ENCODE results near the gene MS4A6A.
"Not testable (repeated sequence)": the region's sequence is repeated elsewhere in the genome, so short reads cannot be mapped to it uniquely, and the experiment has no call there.

Gene MS4A6A

DNA sequence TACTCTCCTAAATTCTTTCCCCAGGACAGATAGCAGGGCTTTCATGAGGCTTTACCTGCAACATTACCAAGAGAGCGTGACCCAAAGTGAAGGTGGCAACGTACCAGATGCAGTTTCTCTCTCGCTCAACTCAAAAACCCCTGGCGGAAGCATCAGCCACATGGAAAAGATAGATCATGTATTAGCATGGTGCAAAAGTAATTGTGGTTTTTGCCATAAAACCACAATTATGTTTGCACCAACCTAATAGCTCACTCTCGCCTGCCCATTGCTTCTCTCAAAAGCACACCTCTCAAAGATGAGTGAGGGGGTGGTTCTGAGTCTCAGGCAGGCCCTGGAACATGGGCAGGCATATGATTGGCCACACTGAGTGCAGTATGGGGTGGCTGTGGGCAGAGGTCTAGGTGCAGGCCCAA is 7.0 kb downstream of the MS4A6A start:
- no peak for DNase-seq

DNA sequence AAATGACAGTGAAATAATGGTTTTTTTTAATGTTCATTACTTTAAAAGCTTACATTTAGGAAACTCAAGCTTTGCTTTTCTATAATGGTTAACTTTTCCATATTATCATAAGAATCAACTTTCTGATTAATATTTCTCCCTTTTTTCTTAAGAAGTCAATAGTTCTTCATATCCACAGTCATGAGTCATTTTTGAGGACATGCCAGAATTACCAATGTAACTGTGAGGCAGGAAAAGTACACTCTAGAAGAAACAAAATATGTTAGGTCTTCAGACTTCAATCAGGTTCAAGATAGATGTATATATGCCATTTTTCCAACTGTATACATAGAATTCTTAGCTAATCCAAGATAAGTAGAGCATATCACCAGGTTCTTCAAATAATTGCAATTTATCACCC is 10.9 kb downstream of the MS4A6A start:
- no peak for DNase-seq

DNA sequence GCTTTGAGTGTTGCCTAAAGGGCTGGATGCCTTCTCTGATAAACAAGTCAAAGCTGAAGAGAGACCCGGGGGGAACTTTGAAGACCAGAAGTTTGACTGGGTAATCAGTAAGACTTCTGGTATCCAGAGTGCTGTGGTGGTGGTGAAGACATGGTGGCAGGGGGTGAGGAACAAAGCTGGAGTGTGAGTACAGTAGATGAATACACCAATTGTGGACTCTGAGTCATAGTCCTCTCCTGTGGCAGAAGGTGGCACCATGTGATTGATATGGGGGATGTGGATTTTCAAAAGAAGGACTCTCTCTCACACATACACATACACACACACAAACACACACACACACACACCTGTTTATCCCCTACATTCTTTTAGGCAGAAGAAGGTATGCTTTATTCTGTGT is 12.3 kb downstream of the MS4A6A start:
- DNase-seq: no peak

DNA sequence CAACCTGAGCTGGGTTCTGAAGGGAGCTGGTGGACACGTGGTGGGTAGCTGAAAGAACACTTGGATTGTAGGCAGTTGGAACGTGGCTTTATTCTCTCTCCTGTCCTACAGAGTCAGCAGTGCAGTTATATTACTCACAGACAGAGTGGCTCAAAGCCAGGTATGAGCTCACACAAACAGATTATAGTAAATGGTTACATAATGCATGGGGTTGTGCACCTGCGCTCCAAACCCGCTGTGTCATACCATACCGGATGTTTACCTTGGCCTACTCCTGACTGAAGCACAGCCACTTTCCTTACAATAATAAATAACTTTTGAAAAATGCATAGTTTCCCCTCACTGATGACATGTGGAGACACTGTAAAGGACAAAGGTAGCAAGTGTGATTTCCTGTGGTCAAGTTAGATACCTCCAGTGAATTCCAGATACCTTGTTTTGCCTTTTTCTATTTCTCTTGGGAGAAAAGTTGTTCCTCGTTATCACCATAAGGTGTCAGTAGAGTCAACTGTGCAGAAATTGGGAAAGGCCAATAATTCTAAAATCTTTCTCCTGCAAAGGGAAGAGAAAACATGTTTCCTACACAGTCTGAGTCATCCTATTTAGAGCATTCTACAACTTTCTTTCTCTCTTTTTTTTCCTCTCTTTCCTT is 13.5 kb downstream of the MS4A6A start:
- DNase-seq: no peak

DNA sequence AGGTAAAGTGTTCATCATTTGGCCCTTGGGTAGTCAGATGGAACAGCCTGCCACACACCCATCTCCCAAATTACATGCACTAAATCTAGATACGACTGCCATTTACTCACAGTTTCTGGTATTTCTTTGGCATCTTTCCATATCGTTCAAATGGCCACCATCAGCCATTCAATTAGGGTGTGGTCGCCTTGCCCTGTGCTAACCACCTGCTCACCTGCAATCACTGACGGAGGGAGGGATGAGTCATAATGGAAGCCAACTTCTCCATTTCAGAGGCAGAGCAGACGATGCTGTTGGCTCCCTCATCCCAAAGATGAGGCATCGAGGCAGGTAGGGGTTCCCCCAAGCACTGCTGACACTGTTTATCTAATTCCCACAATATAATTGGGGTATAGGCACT is 14.6 kb downstream of the MS4A6A start:
- DNase-seq: no peak

DNA sequence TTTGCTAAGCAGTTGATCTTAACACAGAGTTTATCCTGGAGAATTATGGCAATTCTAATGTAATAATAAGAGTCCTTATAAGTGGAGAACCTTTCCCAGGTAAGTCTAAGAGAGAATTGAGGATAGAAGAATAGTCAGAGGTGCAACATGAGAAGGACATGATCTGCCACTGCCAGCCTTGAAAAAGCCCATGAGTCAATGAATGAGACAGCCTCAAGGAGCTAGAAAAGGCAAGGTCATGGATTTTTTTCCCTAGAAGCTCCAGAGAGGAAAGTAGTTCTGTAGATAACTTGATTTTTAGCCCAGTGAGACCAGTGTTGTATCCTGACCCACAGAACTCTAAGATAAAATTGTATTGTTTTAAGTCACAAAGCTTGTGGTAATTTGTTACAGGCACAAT is 16.9 kb downstream of the MS4A6A start:
- DNase-seq: no peak

DNA sequence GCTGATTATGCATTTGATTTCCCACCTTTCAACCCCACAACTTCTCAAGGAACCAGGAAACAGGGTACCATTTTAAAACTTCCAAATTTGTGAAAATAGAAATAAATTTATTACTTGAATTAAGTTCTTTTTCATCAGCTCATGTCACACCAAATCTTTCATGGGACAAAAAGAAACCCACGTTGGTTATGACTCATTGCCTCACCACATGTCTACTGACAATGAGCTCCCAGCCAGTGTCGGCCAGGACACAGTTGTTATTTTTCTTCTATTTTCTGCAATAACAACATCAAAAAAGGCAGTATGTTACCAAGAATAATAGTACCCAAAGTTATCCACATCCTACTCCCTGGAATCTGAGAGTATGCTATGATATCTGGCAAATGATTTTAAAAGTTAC is 17.3 kb downstream of the MS4A6A start:
- no peak for DNase-seq

DNA sequence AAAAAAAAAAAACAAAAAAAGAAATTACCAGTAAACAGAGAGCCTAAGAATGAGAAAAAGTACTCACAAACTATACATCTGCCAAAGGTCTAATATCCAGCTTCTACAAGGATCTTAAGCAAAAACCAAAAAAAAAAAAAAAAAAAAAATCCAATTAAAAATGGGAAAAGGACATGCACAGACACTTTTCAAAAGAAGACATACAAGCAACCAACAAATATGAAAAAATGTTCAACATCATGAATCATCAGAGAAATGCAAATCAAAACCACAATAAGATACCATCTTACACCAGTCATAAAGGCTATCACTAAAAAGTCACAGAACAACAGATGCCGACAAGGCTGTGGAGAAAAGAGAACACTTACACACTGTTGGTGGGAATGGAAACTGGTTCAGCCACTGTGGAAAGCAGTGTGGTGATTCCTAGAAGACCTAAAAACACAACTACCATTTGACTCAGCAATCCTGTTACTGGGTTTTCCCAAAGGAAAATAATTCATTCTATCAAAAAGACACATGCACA is 18.3 kb downstream of the MS4A6A start:
- no peak for DNase-seq

DNA sequence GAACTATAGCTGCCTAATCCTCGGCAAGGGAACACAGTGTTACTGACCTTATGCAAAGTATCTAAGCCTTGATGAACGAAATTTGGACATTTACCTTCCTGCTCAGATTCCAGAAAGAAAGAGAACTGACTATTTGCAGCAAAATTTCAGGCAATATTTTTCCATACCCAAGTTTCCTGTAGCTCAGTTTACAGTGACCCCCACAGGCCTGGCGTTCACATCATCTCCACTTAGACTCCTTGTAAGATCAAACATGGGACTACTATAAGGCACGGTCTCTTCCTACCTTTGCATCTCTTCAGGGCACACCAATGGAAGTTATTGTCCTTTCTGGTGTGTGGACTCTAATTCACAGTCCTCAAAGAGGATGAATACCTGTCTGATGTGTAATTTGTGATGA is 21.1 kb downstream of the MS4A6A start:
- no peak for DNase-seq

DNA sequence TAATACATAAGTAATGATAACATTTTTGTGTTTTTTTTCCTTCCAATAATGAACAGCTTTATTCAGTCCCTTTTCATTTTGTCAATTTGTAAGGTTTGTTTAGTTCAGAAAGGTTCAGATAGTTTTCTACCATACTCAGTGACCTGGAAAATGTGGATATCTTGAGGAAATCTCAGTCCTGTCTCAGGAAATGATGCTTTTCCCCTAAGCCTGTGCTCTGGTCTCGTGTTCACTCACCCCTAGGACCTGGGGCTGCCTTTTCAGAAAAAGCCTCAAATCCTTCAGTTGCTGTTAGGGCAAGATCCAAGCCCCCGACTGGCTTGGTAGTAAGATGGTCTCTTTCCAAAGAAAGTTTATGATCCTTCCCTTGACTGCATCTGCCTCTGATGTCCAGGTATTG is 21.8 kb downstream of the MS4A6A start:
- no peak for DNase-seq

DNA sequence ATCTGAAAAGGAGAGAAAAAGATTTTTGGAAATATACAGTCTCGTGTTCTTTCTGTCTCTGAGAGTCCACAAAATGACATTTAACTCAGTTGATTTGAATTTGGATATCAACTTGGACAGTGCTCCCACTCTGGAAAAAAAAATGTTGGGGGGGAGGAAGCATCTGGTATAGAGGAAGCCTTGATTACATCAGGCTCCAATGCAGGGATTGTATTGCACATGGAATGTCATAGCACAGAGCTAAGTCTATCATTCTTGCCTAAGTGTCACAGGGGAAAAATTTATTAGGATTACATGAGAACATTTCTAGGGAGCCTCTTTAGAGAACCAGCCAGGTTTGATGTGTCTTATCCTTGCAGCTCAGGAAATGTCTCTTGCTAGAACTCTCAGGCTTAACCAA is 23.0 kb downstream of the MS4A6A start:
- DNase-seq: no peak

DNA sequence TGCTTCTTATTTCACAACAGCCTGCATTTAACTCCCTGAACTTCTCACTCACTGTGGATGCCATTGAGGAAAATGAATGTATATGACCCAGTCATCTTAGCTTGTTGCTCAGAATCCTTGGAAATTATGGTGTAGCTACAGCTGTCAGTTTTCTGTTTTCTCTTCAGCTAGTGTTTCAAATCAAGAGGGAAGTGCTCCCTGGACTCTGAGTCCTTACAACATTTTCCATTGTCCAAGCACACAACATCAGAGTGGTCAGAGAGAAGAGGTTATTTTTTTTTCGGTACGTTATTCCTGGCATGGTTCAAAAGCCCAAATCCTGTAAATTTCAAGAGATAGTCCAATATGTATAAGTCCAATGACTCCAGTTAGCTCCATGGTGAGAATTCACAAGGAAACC is 23.6 kb downstream of the MS4A6A start:
- DNase-seq: no peak

DNA sequence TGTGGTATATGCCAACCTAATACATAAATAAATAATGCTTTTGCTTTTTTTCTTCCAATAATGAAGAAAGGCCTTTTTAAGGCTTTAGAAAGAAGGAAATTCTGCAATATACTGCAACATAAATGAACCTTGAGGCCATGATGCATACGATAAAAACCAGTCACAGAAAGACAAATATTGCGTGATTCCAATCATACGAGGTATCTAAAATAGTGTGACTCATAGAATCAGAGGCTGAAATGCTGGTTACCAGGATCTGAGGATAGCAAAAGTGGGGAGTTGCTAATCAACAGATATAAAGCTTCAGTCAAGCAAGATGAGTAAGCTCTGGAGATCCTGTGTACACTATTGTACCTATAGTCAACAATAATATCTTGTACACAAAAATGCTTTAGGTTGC is 24.2 kb downstream of the MS4A6A start:
- no peak for DNase-seq

DNA sequence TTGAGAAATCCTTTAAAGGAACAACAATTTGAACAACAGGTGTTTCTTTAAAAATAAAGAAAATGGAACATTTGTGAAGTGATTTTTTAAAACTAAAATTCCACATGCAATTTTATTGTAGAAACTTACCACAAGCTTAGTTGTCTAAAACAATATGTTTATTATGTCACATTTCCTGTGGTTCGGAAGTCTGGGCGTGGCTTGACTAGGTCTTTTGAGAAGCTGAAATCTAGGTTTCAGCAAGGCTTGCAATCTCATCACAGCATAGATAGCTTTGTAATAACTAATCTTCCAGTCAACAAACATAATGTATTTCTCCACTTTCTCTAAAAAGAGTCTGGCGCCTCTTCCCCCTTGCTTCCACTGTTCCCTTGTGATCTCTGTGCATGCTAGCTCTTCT is 27.0 kb downstream of the MS4A6A start:
- no peak for DNase-seq

DNA sequence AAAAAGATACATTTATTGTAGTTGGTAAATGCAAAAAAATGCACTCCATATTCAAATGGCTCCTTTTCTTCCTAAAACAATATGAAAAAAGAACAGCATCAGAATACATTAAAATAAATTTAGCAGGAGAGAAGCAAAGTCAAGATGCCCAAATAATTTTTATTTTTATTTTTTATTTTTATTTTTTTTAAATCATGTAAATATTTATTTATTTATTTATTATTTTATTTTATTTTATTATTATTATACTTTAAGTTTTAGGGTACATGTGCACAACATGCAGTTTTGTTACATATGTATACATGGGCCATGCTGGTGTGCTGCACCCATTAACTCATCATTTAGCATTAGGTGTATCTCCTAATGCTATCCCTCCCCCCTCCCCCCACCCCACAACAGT is 30.2 kb downstream of the MS4A6A start:
- DNase-seq: not testable (repeated sequence)

DNA sequence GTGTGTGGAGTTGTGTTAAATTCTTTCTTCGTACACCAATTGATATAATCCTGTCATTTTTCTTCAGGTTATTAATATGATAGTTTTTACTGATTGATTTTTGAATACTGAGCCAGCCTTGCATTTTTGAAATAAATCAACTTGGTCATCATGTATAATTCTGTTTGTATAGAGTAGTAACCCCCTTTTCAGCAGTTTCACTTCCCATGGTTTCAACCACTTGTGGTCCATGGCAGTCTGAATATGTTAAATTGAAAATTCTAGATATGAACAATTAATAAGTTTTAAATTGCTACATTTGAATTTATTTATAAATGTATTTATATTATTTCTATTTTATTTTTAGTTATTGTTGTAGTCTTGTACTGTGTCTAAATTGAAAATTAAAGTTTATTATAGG is 32.6 kb downstream of the MS4A6A start:
- no peak for DNase-seq

DNA sequence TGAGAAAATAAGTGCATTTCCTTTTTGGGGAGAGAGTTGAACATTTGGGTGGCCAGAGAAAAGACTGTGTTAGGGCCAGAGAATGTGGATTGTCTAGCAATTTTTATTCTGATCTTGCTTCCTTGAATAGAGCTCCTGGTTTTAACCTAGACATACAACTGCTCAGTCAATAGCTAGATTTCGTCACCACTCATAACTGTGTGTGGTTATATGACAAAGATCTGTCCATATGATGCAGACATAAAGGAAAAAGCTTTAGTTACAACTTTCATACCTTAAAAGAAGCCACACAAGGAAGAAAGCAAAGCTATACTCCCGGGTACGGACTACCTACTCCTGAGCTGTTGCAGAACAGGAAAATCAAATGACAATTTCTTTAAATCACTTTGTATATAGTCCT is 37.2 kb downstream of the MS4A6A start:
- DNase-seq: no peak

DNA sequence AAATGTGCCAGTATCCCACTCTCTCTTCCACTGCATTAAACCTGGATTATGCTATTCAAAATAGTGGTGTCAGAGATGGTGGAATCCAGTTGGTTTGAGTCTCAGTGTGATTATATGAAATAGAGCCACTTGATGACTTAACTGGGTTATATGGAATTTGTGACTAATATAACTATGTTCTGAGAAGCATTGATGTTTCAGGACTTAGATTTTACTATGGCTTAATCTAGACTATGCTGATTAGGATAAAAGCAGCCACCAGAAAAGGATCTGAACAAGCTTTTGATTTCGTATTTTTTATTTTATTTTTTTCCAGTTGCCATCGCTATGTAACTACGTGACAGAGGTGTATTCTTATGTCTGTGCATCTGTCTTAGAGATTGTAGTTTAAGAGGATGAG is 39.1 kb downstream of the MS4A6A start:
- no peak for DNase-seq

DNA sequence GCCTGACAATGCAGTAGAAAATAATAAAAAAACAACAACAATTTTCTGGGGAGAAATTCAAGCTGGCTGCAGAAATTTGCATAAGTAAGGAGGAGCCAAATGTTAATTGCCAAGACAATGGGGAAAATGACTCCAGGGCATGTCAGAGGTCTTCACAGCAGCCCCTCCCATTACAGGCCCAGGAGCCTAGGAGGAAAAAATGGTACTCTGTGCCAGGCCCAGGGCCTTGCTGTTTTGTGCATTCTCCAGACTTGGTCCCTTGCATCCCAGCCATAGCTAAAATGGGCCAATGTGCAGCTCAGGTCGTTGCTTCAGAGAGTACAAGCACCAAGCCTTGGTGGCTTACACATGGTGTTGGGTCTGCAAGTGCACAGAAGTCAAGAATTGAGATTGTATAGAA is 49.0 kb downstream of the MS4A6A start:
- no peak for DNase-seq

DNA sequence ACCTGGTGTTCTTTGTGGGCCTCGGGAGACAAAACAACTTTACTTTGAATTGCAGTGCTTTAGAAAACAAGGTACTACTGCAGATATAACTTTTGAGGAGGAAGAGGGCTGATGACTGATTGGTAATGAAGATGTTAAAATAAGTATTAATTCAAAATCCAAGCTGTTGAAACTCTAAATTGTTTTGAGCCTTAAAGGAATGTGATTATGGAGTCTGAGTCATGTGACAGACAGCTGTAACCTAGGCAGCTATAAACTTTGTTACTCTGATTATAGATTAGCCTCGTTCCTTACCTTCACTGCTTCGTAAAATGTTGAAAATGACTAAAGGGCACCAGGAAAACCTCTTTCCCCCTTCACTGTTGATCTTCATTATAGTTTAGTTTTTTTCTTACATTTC is 51.0 kb downstream of the MS4A6A start:
- no peak for DNase-seq

DNA sequence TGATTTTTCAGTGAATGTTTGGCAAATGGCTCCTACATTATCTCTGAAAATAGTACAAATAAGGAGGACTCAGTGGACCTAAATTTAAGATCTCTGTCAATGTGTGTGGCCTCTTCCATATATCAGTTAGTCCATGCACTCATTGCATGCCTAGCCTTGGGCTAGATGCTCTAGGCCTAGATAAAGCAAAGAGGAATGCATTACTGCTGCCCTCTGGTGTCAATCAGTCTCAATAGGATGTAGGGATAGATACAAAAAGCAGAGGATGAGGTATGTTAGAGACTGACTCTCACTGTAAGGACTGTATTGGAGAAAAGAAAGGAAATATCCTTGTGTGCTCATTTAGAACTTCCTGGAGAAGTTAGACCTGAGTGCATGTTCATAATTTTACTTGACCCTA is 52.4 kb downstream of the MS4A6A start:
- no peak for DNase-seq

DNA sequence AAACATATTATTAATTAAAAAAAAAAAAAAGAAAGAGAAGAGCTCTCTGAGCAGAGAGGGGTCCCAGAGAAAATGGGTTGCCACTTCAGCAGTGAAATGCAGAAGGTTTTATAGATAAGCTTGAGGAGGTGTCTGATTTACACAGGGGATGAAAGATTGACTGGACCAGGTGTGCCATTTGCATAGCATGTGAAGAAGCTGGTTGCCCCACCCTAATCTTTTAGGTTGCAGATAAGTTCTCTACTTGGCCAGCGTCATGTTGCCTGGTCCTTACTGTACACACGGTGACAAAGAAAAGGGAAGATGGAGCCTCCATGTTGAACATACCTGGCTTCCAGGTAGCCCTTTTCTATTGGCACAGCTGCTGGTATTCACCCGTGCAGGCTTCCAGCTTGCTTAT is 53.0 kb downstream of the MS4A6A start:
- DNase-seq: no peak

DNA sequence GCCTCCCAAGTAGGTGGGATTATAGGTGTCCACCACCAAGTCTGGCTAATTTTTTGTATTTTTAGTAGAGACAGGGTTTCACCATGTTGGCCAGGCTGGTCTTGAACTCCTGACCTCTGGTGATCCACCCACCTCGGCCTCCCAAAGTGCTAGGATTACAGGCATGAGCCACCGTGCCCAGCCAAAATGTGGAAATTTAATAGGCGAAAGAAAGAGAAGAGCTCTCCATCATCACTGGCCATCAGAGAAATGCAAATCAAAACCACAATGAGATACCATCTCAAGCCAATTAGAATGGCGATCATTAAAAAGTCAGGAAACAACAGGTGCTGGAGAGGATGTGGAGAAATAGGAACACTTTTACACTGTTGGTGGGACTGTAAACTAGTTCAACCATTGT is 54.0 kb downstream of the MS4A6A start:
- DNase-seq: not testable (repeated sequence)

DNA sequence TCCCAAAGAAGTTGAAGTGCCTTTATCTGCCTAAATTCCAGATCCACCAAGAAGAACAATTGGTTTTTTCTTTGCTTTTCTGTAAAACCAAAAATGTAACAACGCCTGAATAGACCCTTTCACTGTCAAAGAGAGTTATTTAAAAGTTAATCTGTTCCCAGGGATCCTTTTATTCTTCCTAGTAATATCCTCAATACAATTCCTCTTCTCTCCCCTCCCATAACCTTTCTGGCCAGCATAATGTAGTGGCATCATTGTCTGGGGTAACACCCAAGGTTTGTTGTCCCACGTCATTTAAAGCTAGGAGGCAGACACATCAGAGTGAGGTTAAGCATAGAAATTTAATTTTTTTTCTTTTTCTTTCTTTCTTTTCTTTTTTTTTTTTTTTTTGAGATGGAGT is 54.5 kb downstream of the MS4A6A start:
- no peak for DNase-seq

DNA sequence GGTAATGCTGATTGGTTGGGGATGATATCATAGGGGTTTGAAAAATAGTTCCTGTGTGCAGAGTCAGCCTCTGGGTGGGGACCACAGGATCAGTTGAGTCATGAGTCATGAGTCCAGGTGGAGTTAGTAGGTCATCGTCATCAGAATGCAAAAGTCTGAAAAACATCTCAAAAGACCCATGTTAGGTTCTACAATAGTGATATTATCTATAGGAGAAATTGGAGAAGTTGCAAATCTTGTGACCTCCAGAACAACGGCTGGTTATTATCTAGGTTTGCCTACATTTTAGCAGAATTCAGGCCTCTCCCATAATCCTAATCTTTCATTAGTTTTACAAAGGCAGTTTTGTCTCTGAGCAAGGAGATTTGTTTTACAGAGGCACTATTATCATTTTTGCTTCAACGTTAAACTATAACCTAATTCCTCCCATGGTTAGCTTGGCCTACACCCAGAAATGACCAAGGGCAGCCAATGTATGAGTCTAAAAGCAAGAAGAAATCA is 55.5 kb downstream of the MS4A6A start:
- DNase-seq: no peak
